GM18508 (cell line): ENCODE data around the gene ANKAR.
"Not testable (repeated sequence)": the region's sequence is repeated elsewhere in the genome, so short reads cannot be mapped to it uniquely, and the experiment has no call there.

Experiments used
- ATAC-seq: cut with Tn5 transposase; IDR thresholded peaks from one replicate; pipeline ENCODE4 v1.9.1; 2021; ENCODE audit warnings: moderate number of reproducible peaks; ENCODE audit not compliant: insufficient read depth, unreplicated experiment

Gene ANKAR

GRCh38 chr2:189657867-189658266 is 16.6 kb upstream of the ANKAR start:
- ATAC-seq = no peak

GRCh38 chr2:189658306-189659212 is 15.9 kb upstream of the ANKAR start:
- no peak for ATAC-seq

GRCh38 chr2:189659734-189660133 is 14.7 kb upstream of the ANKAR start:
- no peak for ATAC-seq

- no peak for ATAC-seq
These were observed 13.7 kb upstream of the ANKAR start for GRCh38 chr2:189660803-189661147.

- peak; percentile 96 for ATAC-seq
These were observed 13.1 kb upstream of the ANKAR start, which contains the start of gene ASNSD1 for GRCh38 chr2:189661148-189661956. TSS of gene ASNSD1 (plus strand) at chr2:189661459. CDS start at chr2:189666133, 4,674 bp downstream.

GRCh38 chr2:189661957-189662321 is 12.5 kb upstream of the ANKAR start:
- ATAC-seq = no peak

- ATAC-seq = no peak
These were observed 11.7 kb upstream of the ANKAR start for GRCh38 chr2:189662669-189663226.

- ATAC-seq = not testable (repeated sequence)
These were observed 11.2 kb upstream of the ANKAR start for GRCh38 chr2:189663319-189663718.

- ATAC-seq = no peak
These were observed 4.6 kb upstream of the ANKAR start for GRCh38 chr2:189669913-189670312.

- ATAC-seq = peak; percentile 31
These were observed 653 bp upstream of the ANKAR start for GRCh38 chr2:189673661-189674373.

- ATAC-seq = no peak
These were observed 2.0 kb downstream of the ANKAR start for GRCh38 chr2:189676471-189676870.

- ATAC-seq = no peak
These were observed 4.8 kb downstream of the ANKAR start for GRCh38 chr2:189679226-189679625.

GRCh38 chr2:189681203-189681602 is 6.7 kb downstream of the ANKAR start:
- ATAC-seq = no peak

GRCh38 chr2:189681903-189682302 is 7.4 kb downstream of the ANKAR start:
- ATAC-seq = no peak

GRCh38 chr2:189683348-189683747 is 8.9 kb downstream of the ANKAR start:
- no peak for ATAC-seq

GRCh38 chr2:189684811-189685210 is 10.3 kb downstream of the ANKAR start:
- no peak for ATAC-seq

- no peak for ATAC-seq
These were observed 11.2 kb downstream of the ANKAR start for GRCh38 chr2:189685540-189686229.

GRCh38 chr2:189687796-189688195 is 13.3 kb downstream of the ANKAR start:
- ATAC-seq = not testable (repeated sequence)

GRCh38 chr2:189696223-189696622 is 21.8 kb downstream of the ANKAR start:
- no peak for ATAC-seq
